WTC11 (cell line): Measurements from ENCODE around the gene FGF14. TPM values are rescaled to one million over a fixed set of nuclear protein-coding genes. Genes with fewer than 3 reads are reported as not detected.

ENCODE experiments used
- ARID4B ChIP-seq: sonication (generic); formaldehyde crosslinking; IDR thresholded peaks from 2 replicates; pipeline ENCODE4 v1.8.0; 2023; ENCODE audit warnings: missing genetic modification reagents, mild to moderate bottlenecking, borderline replicate concordance
- ATF1 ChIP-seq: sonication (generic); formaldehyde crosslinking; IDR thresholded peaks from 2 replicates; pipeline ENCODE4 v1.8.1; 2023; ENCODE audit warnings: mild to moderate bottlenecking, moderate library complexity, missing genetic modification reagents
- ATF6 ChIP-seq: sonication (generic); formaldehyde crosslinking; IDR thresholded peaks from 2 replicates; pipeline ENCODE4 v1.8.1; 2023; ENCODE audit warnings: mild to moderate bottlenecking, missing genetic modification reagents
- CREB1 ChIP-seq: sonication (generic); formaldehyde crosslinking; IDR thresholded peaks from 2 replicates; pipeline ENCODE4 v1.8.0; 2023; ENCODE audit warnings: mild to moderate bottlenecking, missing genetic modification reagents
- E2F1 ChIP-seq: sonication (generic); formaldehyde crosslinking; IDR thresholded peaks from 2 replicates; pipeline ENCODE4 v1.8.0; 2022; ENCODE audit warnings: mild to moderate bottlenecking, missing genetic modification reagents
- GTF2I ChIP-seq: fragments of 250-450 bp; sonication (Bioruptor Pico); conservative IDR thresholded peaks from 2 replicates; pipeline ENCODE4 v1.4.0; 2021; ENCODE audit warnings: mild to moderate bottlenecking
- KAT7 ChIP-seq: sonication (generic); formaldehyde crosslinking; IDR thresholded peaks from 2 replicates; pipeline ENCODE4 v1.8.1; 2023; ENCODE audit warnings: missing genetic modification reagents, mild to moderate bottlenecking, borderline replicate concordance
- MAX ChIP-seq: sonication (generic); formaldehyde crosslinking; IDR thresholded peaks from 2 replicates; pipeline ENCODE4 v1.8.0; 2022; ENCODE audit warnings: mild to moderate bottlenecking, missing genetic modification reagents
- NR1H2 ChIP-seq: sonication (generic); formaldehyde crosslinking; IDR thresholded peaks from 2 replicates; pipeline ENCODE4 v1.9.0; 2021; ENCODE audit warnings: mild to moderate bottlenecking, moderate library complexity, missing genetic modification reagents
- OVOL2 ChIP-seq: fragments of 250-450 bp; sonication (Bioruptor Pico); IDR thresholded peaks from 2 replicates; pipeline ENCODE4 v1.9.0; 2021; ENCODE audit warnings: mild to moderate bottlenecking, borderline replicate concordance
- PREB ChIP-seq: sonication (generic); formaldehyde crosslinking; IDR thresholded peaks from 2 replicates; pipeline ENCODE4 v1.8.1; 2022; ENCODE audit warnings: mild to moderate bottlenecking, missing genetic modification reagents, moderate library complexity, borderline replicate concordance
- SP1 ChIP-seq: sonication (generic); formaldehyde crosslinking; conservative IDR thresholded peaks from 2 replicates; pipeline ENCODE4 v1.8.1; 2022; ENCODE audit warnings: missing genetic modification reagents
- TP53 ChIP-seq: sonication (generic); formaldehyde crosslinking; IDR thresholded peaks from 2 replicates; pipeline ENCODE4 v1.8.1; 2023; ENCODE audit warnings: mild to moderate bottlenecking, missing genetic modification reagents
- USF1 ChIP-seq: sonication (generic); formaldehyde crosslinking; IDR thresholded peaks from 2 replicates; pipeline ENCODE4 v1.8.0; 2022; ENCODE audit warnings: mild to moderate bottlenecking, missing genetic modification reagents
- ZMAT4 ChIP-seq: fragments of 250-450 bp; sonication (Bioruptor Pico); IDR thresholded peaks from 2 replicates; pipeline ENCODE4 v1.9.0; 2021; ENCODE audit warnings: mild to moderate bottlenecking
- ZNF138 ChIP-seq: sonication (generic); formaldehyde crosslinking; conservative IDR thresholded peaks from 2 replicates; pipeline ENCODE4 v1.8.1; 2022; ENCODE audit warnings: mild to moderate bottlenecking, moderate library complexity, missing genetic modification reagents
- ZNF232 ChIP-seq: sonication (generic); formaldehyde crosslinking; IDR thresholded peaks from 2 replicates; pipeline ENCODE4 v1.8.0; 2022; ENCODE audit warnings: mild to moderate bottlenecking, missing genetic modification reagents
- ZNF396 ChIP-seq: fragments of 250-450 bp; sonication (Bioruptor Pico); IDR thresholded peaks from 2 replicates; pipeline ENCODE4 v1.8.0; 2021; ENCODE audit warnings: mild to moderate bottlenecking, moderate library complexity, borderline replicate concordance
- ZNF416 ChIP-seq: fragments of 250-450 bp; sonication (Bioruptor Pico); IDR thresholded peaks from 2 replicates; pipeline ENCODE4 v1.9.0; 2021; ENCODE audit warnings: mild to moderate bottlenecking, inconsistent platforms
- ZSCAN18 ChIP-seq: fragments of 250-450 bp; sonication (Bioruptor Pico); IDR thresholded peaks from 2 replicates; pipeline ENCODE4 v2.1.2; 2022; ENCODE audit warnings: mild to moderate bottlenecking, moderate library complexity
- total RNA-seq: library from RNA; stranded (reverse); gene quantifications from 3 replicates; pipeline ENCODE4 v1.2.3, GENCODE V29; 2021

FGF14 gene
- total RNA-seq, 1 experiment from 2014 or later, result 0.28 TPM

GRCh38 chr13:101919541-101920181 lies 482.2 kb downstream of the FGF14 start (continued):
- TF ChIP-seq E2F1 (CRISPR knock-in tag) (no peak), PREB (no peak), MAX (CRISPR knock-in tag) (0 out of 2 replicates have a peak, but pooled peaks have one; percentile 27), USF1 (CRISPR knock-in tag) (peak; percentile 33; the same call in 1 of the 2 replicates), ATF6 (CRISPR knock-in tag) (no peak), ATF1 (CRISPR knock-in tag) (no peak), ZNF396 (CRISPR knock-in tag) (no peak), ZNF416 (no peak), ZSCAN18 (CRISPR knock-in tag) (no peak), ARID4B (peak; percentile 92), TP53 (CRISPR knock-in tag) (no peak), ZNF232 (no peak), ZMAT4 (CRISPR knock-in tag) (no peak), SP1 (no peak), CREB1 (CRISPR knock-in tag) (no peak), KAT7 (CRISPR knock-in tag) (no peak), ZNF138 (no peak; the same call in 1 of the 2 replicates), OVOL2 (CRISPR knock-in tag) (no peak), GTF2I (CRISPR knock-in tag) (no peak), NR1H2 (CRISPR knock-in tag) (no peak)
